GM12891 (cell line): ENCODE results near the gene GPNMB.

ENCODE experiments used
- POLR2A ChIP-seq: IDR thresholded peaks from 2 replicates; pipeline ENCODE4 v1.6.1; 2011; ENCODE audit warnings: low read depth, low read length, control low read depth
- POLR2AphosphoS5 ChIP-seq: IDR thresholded peaks from 2 replicates; pipeline ENCODE4 v1.6.1; 2011; ENCODE audit warnings: low read depth, low read length, control low read depth

- TF ChIP-seq POLR2A (no peak), POLR2AphosphoS5 (no peak)
Observed at GRCh38 chr7:23200331-23200730, 46.2 kb upstream of the GPNMB start.
